ENCODE data around the gene CUX1.

- TF ChIP-seq CTCF (IDR thresholded peaks at IDR 0.05) (no peak), EZH2 (IDR thresholded peaks at IDR 0.05) (no peak), EZH2phosphoT487 (IDR thresholded peaks at IDR 0.05) (no peak)
Observed at GRCh38 chr7:101983147-101983811, 165.9 kb downstream of the CUX1 start.

Data from neural progenitor cell (in vitro differentiated cells).